ENCODE data around the gene PRDM16. TPM values are rescaled to one million over a fixed set of nuclear protein-coding genes. Genes with fewer than 3 reads are reported as not detected.

Gene PRDM16
- total and polyA plus RNA-seq, 2 of the 4 experiments (the other 2 are of a cell fraction), result 0.02 TPM; not detected in 1

GRCh38 chr1:3423896-3424611 lies 355.1 kb downstream of the PRDM16 start:
- Histone ChIP-seq H2BK20ac (ENCODE audit: low read depth, low read length) (no peak overlapping the region), H2BK120ac (ENCODE audit: low read depth, low read length) (no peak overlapping the region), H3K56ac (ENCODE audit: extremely low read depth, insufficient read depth, low read length) (no peak overlapping the region), H2BK15ac (ENCODE audit: low read depth, low read length) (no peak overlapping the region), H4K91ac (ENCODE audit: insufficient read depth, low read depth, low read length) (no peak overlapping the region), H3K4me2 (ENCODE audit: low read depth, low read length) (no peak overlapping the region), H2AK5ac (ENCODE audit: low read depth, low read length) (no peak overlapping the region), H3K9me3 (ENCODE audit: control insufficient read depth, insufficient read depth, low read length) (no peaks in the 10 kb centered on the region), H3K23ac (ENCODE audit: low read depth, low read length) (no peak overlapping the region), H4K5ac (ENCODE audit: low read depth, low read length) (no peak overlapping the region), H3K4ac (ENCODE audit: low read depth, low read length) (no peak overlapping the region), H3K4me1 (ENCODE audit: control insufficient read depth, insufficient read depth, low read length) (no peaks in the 10 kb centered on the region), H3K9me1 (ENCODE audit: insufficient read depth, low read length) (no peaks in the 10 kb centered on the region), H3K9ac (ENCODE audit: low read depth, low read length) (no peak overlapping the region), H4K20me1 (ENCODE audit: insufficient read depth, low read length) (no peaks in the 10 kb centered on the region), H2AK9ac (replicated peaks; ENCODE audit: low read depth, low read length, poor library complexity) (peak overlapping the region; percentile 55), H3K27me3 (ENCODE audit: control insufficient read depth, insufficient read depth, low read length) (peaks cover 9% of the 10 kb centered on the region; the same call in 1 of the 2 replicates), H3K14ac (replicated peaks; ENCODE audit: low read depth, low read length) (no peak overlapping the region), H3K4me3 (ENCODE audit: insufficient read depth, low read depth, low read length) (no peak overlapping the region), H3K27ac (ENCODE audit: insufficient read depth, low read length) (no peak overlapping the region), H2BK5ac (ENCODE audit: low read depth, low read length, poor library complexity, severe bottlenecking) (no peak overlapping the region), H3K79me1 (ENCODE audit: low read depth in 1 of 2, low read length in 2 of 2) (no peaks in the 10 kb centered on the region), H2AFZ (replicated peaks; ENCODE audit: low read length, poor library complexity) (peak overlapping the region; percentile 70), H3K18ac (ENCODE audit: low read depth, low read length) (no peak overlapping the region), H4K8ac (ENCODE audit: low read depth in 2 of 2, low read length in 2 of 2) (no peak overlapping the region), H3K36me3 (ENCODE audit: control insufficient read depth, insufficient read depth, low read length) (no peaks in the 10 kb centered on the region)
- POLR2A ChIA-PET (ENCODE audit: unreplicated experiment), result no interaction called here
- 75% methylated on average over 13 of the region's 28 CpGs; no CpG with 5 or more reads in 1 of the 2 experiments for WGBS, 2 experiments (ENCODE audit: extremely low coverage in 2 of 2, insufficient read length in 1 of 2)
- BruUV-seq (replicated peaks), result no TSS peak
- ATAC-seq (ENCODE audit: low read depth) (no peak), DNase-seq (no peak)
- in situ Hi-C loops (cut with MboI; ENCODE audit: low sequenced_read_pairs), result loop anchor here (5.0 kb wide), 1 partner anchor 1012 kb away; the partner anchor contains the start of gene PEX10
- dilution Hi-C loops (cut with HindIII; ENCODE audit: low sequenced_read_pairs, unreplicated experiment), result no loop called here
- CTCF ChIA-PET, result interaction anchor here (1.6 kb wide), 1 partner anchor 1006 kb away, joined by 5 read pairs; no protein-coding TSS in a partner anchor
- intact Hi-C loops (cut with micrococcal nuclease), result loop anchor here (1.0 to 2.0 kb wide), 3 partner anchors 355 to 1010 kb away; partner anchors contain the start of gene PRDM16
- no peak for TF ChIP-seq CEBPB (IDR thresholded peaks at IDR 0.05; ENCODE audit: low read depth, low read length)
- TF ChIP-seq, protein P1, sequence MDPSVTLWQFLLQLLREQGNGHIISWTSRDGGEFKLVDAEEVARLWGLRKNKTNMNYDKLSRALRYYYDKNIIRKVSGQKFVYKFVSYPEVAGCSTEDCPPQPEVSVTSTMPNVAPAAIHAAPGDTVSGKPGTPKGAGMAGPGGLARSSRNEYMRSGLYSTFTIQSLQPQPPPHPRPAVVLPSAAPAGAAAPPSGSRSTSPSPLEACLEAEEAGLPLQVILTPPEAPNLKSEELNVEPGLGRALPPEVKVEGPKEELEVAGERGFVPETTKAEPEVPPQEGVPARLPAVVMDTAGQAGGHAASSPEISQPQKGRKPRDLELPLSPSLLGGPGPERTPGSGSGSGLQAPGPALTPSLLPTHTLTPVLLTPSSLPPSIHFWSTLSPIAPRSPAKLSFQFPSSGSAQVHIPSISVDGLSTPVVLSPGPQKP (IDR thresholded peaks at IDR 0.05; ENCODE audit: borderline replicate concordance, low read depth, low read length), result no peak
- no peak for TF ChIP-seq BHLHE40 (IDR thresholded peaks at IDR 0.05; ENCODE audit: low read depth, low read length)
- no peak for TF ChIP-seq MXI1 (IDR thresholded peaks at IDR 0.05; ENCODE audit: borderline replicate concordance, low read depth, low read length)
- no peak for TF ChIP-seq SMC3 (IDR thresholded peaks at IDR 0.05; ENCODE audit: low read depth, low read length)
- TF ChIP-seq FOS (IDR thresholded peaks at IDR 0.05; ENCODE audit: low read depth, low read length), result no peak
- no peak for TF ChIP-seq RAD21 (IDR thresholded peaks at IDR 0.05; ENCODE audit: low read length)
- no peak for TF ChIP-seq RFX5 (IDR thresholded peaks at IDR 0.05; ENCODE audit: low read depth, low read length)
- no peak for TF ChIP-seq CTCF (conservative IDR thresholded peaks at IDR 0.05; ENCODE audit: low read depth, low read length)
- TF ChIP-seq RCOR1 (IDR thresholded peaks at IDR 0.05; ENCODE audit: insufficient replicate concordance, low read length), result no peak
- TF ChIP-seq USF2 (IDR thresholded peaks at IDR 0.05; ENCODE audit: low read depth, low read length), result no peak
- no peak for TF ChIP-seq NFE2L2 (IDR thresholded peaks at IDR 0.05; ENCODE audit: low read depth, low read length)
- TF ChIP-seq POLR2A (IDR thresholded peaks at IDR 0.05; ENCODE audit: low read depth, low read length), result no peak
- TF ChIP-seq CHD1 (IDR thresholded peaks at IDR 0.05; ENCODE audit: low read depth, low read length), result no peak
- no peak for TF ChIP-seq MAZ (IDR thresholded peaks at IDR 0.05; ENCODE audit: borderline replicate concordance, low read depth, low read length)
